GM21360 (cell line): ENCODE measurements around the gene HOXA4.

Source experiments
- ATAC-seq: cut with Tn5 transposase; IDR thresholded peaks from one replicate; pipeline ENCODE4 v1.9.1; 2021; ENCODE audit warnings: mild to moderate bottlenecking, moderate library complexity; ENCODE audit not compliant: unreplicated experiment

The HOXA4 gene

GRCh38 chr7:27147199-27148030 is 16.9 kb upstream of the HOXA4 start, which contains the start of gene HOXA6:
Gene HOXA6, minus strand, starts transcription at chr7:27147774. Its CDS starts 25 bp downstream, at chr7:27147749.
- no peak for ATAC-seq

DNA sequence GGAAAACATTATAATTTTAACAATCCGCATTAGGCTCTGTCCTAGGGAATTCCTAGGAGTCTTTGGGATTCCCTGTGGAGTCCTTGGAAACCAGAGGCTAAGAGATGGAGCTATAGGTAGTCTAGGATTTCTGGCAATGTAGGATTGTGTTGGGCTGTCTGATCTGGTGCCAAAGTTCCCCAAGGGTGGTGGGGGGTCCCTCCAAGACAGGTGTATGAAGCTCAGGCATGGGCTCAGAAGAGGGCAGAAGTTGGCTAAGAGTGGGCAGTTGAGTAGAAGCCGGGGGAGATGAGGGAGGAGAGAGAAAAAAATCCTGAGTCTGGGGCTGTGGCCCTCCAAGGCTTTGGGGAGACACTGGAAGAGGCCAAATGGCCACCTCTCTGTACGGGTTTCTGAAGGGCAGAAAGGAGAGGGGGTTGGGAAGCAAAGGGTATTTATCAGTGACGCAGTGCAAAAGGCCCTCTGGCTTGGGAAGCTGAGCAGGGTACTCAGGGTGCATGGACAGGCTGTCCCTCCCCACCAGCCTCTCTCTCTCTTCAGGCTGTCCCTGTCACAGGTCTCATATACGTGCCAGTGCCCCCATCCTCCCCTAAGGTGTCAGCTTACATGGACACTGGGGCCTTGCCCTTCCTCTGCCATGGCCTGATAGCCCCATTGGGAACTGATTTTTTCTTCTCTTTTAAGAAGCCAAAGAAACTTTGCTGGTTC is 16.1 kb upstream of the HOXA4 start:
- ATAC-seq, result no peak

- no peak for ATAC-seq
These were observed 15.4 kb upstream of the HOXA4 start for GRCh38 chr7:27145914-27146412.

GRCh38 chr7:27145165-27145913 is 14.8 kb upstream of the HOXA4 start:
- no peak for ATAC-seq

DNA sequence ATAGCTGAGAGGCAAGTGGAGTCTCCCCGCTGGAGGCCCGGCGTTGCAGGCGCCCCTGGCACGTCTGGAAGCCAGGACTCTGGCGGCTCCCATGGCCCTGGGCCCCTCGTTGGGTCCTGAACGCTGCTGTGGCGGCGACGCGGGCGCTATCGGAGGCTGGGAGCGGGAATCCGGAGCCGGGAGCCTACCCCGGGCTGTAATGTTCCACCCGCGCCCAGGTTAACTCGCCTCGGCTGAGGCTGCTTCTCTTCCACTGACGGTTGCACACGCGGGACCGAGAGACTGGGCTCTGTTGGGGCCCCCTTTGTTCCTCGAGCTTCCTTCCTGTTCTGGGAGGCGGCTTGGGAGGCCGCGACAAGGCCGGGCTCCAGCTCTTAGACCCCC is 14.2 kb upstream of the HOXA4 start:
- ATAC-seq, result no peak

- ATAC-seq, result no peak
These were observed 13.6 kb upstream of the HOXA4 start for GRCh38 chr7:27143950-27144780.

GRCh38 chr7:27143023-27143949 is 12.7 kb upstream of the HOXA4 start, which contains the start of gene HOXA5:
Gene HOXA5, minus strand, starts transcription at chr7:27143681. Its CDS starts 74 bp downstream, at chr7:27143607.
- ATAC-seq, result no peak

DNA sequence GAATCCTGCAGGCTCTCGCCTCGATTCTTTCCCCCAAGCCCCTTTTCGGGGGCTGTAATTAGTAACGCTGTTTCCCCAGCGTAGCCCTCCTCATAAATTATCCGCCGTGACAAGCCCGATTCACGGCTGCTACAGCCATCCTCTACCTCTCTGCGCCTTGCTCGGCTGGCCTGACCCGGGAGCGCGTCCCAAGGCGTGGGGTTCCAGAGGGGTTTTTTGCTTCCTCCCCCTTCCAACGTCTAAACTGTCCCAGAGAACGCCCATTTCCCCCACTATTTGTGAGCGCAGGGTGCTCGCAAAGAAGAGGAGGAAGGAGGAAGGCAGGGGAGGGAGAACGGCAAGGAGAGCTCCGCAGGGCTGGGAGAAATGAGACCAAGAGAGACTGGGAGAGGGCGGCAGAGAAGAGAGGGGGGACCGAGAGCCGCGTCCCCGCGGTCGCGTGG is 12.0 kb upstream of the HOXA4 start:
- ATAC-seq, result no peak

- no peak for ATAC-seq
These were observed 11.5 kb upstream of the HOXA4 start for GRCh38 chr7:27141923-27142579.

DNA sequence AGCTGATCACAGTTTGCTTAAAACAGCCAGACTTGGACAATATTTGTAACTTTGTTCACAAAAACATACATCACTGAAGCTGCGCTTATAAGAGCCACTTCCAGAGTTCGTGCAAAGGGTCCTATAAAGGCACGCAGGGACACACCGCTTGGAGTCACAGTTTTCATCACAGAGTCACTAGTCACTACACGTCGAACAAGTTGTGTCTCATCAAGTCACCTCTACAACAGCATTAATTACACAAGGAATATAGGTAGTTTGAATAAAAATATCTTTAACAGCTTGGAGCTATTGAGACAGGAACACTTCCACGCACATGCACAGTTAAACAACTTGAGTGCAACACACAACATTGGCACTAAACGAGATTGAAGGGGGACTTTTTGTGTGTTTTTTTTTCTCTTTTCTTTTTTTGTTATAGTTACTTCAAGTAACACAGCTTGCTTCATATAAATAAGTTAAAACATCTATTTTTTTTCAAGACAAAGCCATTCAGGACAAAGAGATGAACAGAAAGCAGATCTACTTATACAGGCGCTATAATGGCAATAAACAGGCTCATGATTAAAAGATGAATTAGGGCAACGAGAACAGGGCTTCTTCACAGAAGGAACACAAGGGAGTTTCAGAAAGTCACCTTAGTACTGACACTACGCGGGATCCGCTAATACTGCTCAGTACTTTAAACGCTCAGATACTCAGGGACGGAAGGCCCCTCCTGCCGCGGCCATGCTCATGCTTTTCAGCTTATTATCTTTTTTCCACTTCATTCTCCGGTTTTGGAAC is 10.8 kb upstream of the HOXA4 start:
- ATAC-seq, result no peak

GRCh38 chr7:27140126-27140857 is 9.7 kb upstream of the HOXA4 start:
- ATAC-seq, result no peak

GRCh38 chr7:27139334-27140125 is 9.0 kb upstream of the HOXA4 start:
- no peak for ATAC-seq

- ATAC-seq, result no peak
These were observed 8.4 kb upstream of the HOXA4 start for GRCh38 chr7:27138985-27139333.

GRCh38 chr7:27138472-27138871 is 7.9 kb upstream of the HOXA4 start:
- ATAC-seq, result no peak

DNA sequence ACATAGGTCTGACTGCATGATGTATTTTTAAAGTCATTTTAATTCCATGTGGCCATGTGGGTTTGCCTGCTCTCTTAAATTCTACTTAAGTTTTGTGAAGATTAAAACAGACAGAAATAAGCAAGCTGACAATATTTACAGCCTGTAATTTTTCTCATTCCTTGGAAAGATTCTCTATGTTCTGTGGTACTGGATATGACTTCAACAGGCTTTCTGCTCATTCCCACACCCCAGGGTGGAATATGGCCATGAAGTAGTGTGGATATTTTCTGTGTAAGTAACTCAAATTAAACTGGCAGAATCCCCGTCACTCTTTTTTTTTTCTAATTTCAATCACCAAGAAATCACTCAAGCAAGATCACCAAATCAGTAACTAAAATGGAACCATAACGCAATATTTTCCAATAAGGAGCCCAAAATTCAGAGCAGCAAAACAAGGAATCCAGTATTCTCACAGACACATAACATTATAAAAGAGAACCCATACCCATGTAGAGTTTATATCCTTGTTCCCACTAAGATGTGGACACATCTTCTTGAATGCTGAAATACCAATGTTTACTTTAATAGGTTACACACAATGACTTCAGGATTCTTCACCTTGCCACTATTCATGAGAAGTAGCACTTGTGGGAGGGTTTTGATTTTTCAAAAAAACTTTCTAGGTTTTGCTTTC is 7.2 kb upstream of the HOXA4 start:
- no peak for ATAC-seq

- no peak for ATAC-seq
These were observed 3.8 kb upstream of the HOXA4 start for GRCh38 chr7:27134392-27134791.
